ENCODE measurements around the gene PRM1. TPM values are rescaled to one million over a fixed set of nuclear protein-coding genes. Genes with fewer than 3 reads are reported as not detected.

The PRM1 gene
- total RNA-seq, 1 donor from 2014 or later = not detected

DNA sequence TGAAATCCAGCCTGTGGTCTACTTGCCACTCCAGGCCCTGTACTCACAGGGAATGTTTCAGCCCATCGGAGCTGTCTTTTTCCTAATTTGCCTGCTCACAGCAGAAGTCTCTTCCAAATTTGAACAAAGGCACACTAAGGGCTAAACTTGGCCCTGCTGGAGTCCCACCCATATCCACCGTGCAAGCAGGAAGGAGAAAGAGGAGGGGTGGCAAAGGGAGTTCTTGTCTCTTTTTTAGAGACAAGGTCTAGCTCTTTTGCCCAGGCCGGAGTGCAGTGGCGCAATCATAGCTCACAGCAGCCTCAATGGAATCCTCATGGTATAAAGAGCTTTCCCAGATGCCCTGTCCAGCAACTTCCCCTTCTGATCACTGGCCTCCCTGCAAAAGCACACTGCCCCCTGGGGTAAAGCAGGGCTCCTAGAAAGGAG lies 2.7 kb upstream of the PRM1 start:
- H3K4me1 Mint-ChIP-seq (ENCODE audit: unreplicated experiment) = no peaks in the 10 kb centered on the region
- TF ChIP-seq, protein P1, sequence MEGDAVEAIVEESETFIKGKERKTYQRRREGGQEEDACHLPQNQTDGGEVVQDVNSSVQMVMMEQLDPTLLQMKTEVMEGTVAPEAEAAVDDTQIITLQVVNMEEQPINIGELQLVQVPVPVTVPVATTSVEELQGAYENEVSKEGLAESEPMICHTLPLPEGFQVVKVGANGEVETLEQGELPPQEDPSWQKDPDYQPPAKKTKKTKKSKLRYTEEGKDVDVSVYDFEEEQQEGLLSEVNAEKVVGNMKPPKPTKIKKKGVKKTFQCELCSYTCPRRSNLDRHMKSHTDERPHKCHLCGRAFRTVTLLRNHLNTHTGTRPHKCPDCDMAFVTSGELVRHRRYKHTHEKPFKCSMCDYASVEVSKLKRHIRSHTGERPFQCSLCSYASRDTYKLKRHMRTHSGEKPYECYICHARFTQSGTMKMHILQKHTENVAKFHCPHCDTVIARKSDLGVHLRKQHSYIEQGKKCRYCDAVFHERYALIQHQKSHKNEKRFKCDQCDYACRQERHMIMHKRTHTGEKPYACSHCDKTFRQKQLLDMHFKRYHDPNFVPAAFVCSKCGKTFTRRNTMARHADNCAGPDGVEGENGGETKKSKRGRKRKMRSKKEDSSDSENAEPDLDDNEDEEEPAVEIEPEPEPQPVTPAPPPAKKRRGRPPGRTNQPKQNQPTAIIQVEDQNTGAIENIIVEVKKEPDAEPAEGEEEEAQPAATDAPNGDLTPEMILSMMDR (IDR thresholded peaks at IDR 0.05; ENCODE audit: unreplicated experiment) = no peak
- H3K36me3 Mint-ChIP-seq (ENCODE audit: low read depth, unreplicated experiment) = no peaks in the 10 kb centered on the region
- no peak overlapping the region for H3K4me3 Mint-ChIP-seq (ENCODE audit: unreplicated experiment)
- no peak overlapping the region for H3K27ac Mint-ChIP-seq (ENCODE audit: unreplicated experiment)
- H3K27me3 Mint-ChIP-seq (ENCODE audit: unreplicated experiment) = no peaks in the 10 kb centered on the region
- DNase-seq (ENCODE audit: low spot score) = no peak
- no peaks in the 10 kb centered on the region for H3K9me3 Mint-ChIP-seq (ENCODE audit: unreplicated experiment)

- H3K4me1 Mint-ChIP-seq (ENCODE audit: unreplicated experiment) = no peaks in the 10 kb centered on the region
- no peak for DNase-seq (ENCODE audit: low spot score)
- TF ChIP-seq, protein P1 (IDR thresholded peaks at IDR 0.05; ENCODE audit: unreplicated experiment) = no peak
- no peaks in the 10 kb centered on the region for H3K36me3 Mint-ChIP-seq (ENCODE audit: low read depth, unreplicated experiment)
- H3K9me3 Mint-ChIP-seq (ENCODE audit: unreplicated experiment) = no peaks in the 10 kb centered on the region
- no peak overlapping the region for H3K4me3 Mint-ChIP-seq (ENCODE audit: unreplicated experiment)
- no peak overlapping the region for H3K27ac Mint-ChIP-seq (ENCODE audit: unreplicated experiment)
- H3K27me3 Mint-ChIP-seq (ENCODE audit: unreplicated experiment) = peaks cover 3% of the 10 kb centered on the region
Observed at GRCh38 chr16:11278681-11279628, 2.2 kb downstream of the PRM1 start.

GRCh38 chr16:11277607-11278337 lies 3.4 kb downstream of the PRM1 start:
- Mint-ChIP-seq H3K27me3 (ENCODE audit: unreplicated experiment) (peaks cover 3% of the 10 kb centered on the region), H3K4me3 (ENCODE audit: unreplicated experiment) (no peak overlapping the region), H3K36me3 (ENCODE audit: low read depth, unreplicated experiment) (no peaks in the 10 kb centered on the region), H3K27ac (ENCODE audit: unreplicated experiment) (no peak overlapping the region), H3K9me3 (ENCODE audit: unreplicated experiment) (no peaks in the 10 kb centered on the region), H3K4me1 (ENCODE audit: unreplicated experiment) (no peaks in the 10 kb centered on the region)
- no peak for DNase-seq (ENCODE audit: low spot score)
- TF ChIP-seq, protein P1 (IDR thresholded peaks at IDR 0.05; ENCODE audit: unreplicated experiment) = no peak

GRCh38 chr16:11276896-11277593 lies 4.1 kb downstream of the PRM1 start:
- no peak for DNase-seq (ENCODE audit: low spot score)
- H3K9me3 Mint-ChIP-seq (ENCODE audit: unreplicated experiment) = no peaks in the 10 kb centered on the region
- H3K4me3 Mint-ChIP-seq (ENCODE audit: unreplicated experiment) = no peak overlapping the region
- TF ChIP-seq, protein P1 (IDR thresholded peaks at IDR 0.05; ENCODE audit: unreplicated experiment) = no peak
- H3K4me1 Mint-ChIP-seq (ENCODE audit: unreplicated experiment) = no peaks in the 10 kb centered on the region
- no peak overlapping the region for H3K27ac Mint-ChIP-seq (ENCODE audit: unreplicated experiment)
- H3K36me3 Mint-ChIP-seq (ENCODE audit: low read depth, unreplicated experiment) = no peaks in the 10 kb centered on the region
- peaks cover 4% of the 10 kb centered on the region for H3K27me3 Mint-ChIP-seq (ENCODE audit: unreplicated experiment)
